Keratinocyte (primary cell): ENCODE results near the gene BICD1. TPM values are rescaled to one million over a fixed set of nuclear protein-coding genes. Genes with fewer than 3 reads are reported as not detected.

ENCODE experiments used
- DNase-seq: peaks from one replicate; pipeline ENCODE4 v3.0.0-alpha.2; 2011; ENCODE audit warnings: low read depth, missing footprints, low spot score
- FAIRE-seq: peaks from 2 replicates; lab custom pipeline; 2011; peaks lifted over from hg19 to GRCh38; lab: Jason Lieb, UNC
- H2AFZ ChIP-seq: 2 replicates; pipeline ENCODE4 v1.6.0; 2012; ENCODE audit warnings: low read length, control low read depth, inconsistent platforms; ENCODE audit not compliant: control insufficient read depth
- H3K27ac ChIP-seq: 2 replicates; pipeline ENCODE4 v1.5.1; 2011; ENCODE audit warnings: low read length; ENCODE audit not compliant: control insufficient read depth, insufficient read depth
- H3K27me3 ChIP-seq: 3 replicates; pipeline ENCODE4 v1.6.0; 2011; ENCODE audit warnings: low read length; ENCODE audit not compliant: control insufficient read depth, insufficient read depth; ENCODE audit errors: extremely low read depth
- H3K36me3 ChIP-seq, 2 experiments: 2 replicates in 1 of 2; 3 replicates in 1 of 2; pipeline ENCODE4 v1.5.1; 2011; ENCODE audit warnings: low read length in 2 of 2, mild to moderate bottlenecking in 1 of 2; ENCODE audit not compliant: control insufficient read depth in 2 of 2, insufficient read depth in 2 of 2; ENCODE audit errors: extremely low read depth in 1 of 2
- H3K4me1 ChIP-seq: 3 replicates; pipeline ENCODE4 v1.5.1; 2011; ENCODE audit warnings: low read length; ENCODE audit not compliant: control insufficient read depth, insufficient read depth; ENCODE audit errors: extremely low read depth
- H3K4me2 ChIP-seq: 3 replicates; pipeline ENCODE4 v1.6.0; 2011; ENCODE audit warnings: low read depth, low read length; ENCODE audit not compliant: control insufficient read depth, insufficient read depth; ENCODE audit errors: extremely low read depth
- H3K4me3 ChIP-seq, 3 experiments: fragments of 200-600 bp in 1 of 3; sonication (generic) in 1 of 3; 2 replicates in 2 of 3; 3 replicates in 1 of 3; pipeline ENCODE4 v1.5.1; 2011 to 2016; ENCODE audit warnings: low read length in 3 of 3, mild to moderate bottlenecking in 3 of 3, control low read depth in 2 of 3, inconsistent platforms in 1 of 3, low read depth in 1 of 3, mixed read lengths in 1 of 3, mixed run types in 1 of 3, moderate library complexity in 1 of 3; ENCODE audit not compliant: control insufficient read depth in 2 of 3, insufficient read depth in 2 of 3; ENCODE audit errors: extremely low read depth in 1 of 3
- H3K79me2 ChIP-seq: 2 replicates; pipeline ENCODE4 v1.6.0; 2012; ENCODE audit warnings: low read length; ENCODE audit not compliant: control insufficient read depth, insufficient read depth
- H3K9ac ChIP-seq: 3 replicates; pipeline ENCODE4 v1.6.0; 2011; ENCODE audit warnings: low read length; ENCODE audit not compliant: control insufficient read depth, insufficient read depth; ENCODE audit errors: extremely low read depth
- H3K9me1 ChIP-seq: 3 replicates; pipeline ENCODE4 v1.6.0; 2011; ENCODE audit warnings: low read length; ENCODE audit not compliant: control insufficient read depth, insufficient read depth; ENCODE audit errors: extremely low read depth
- H3K9me3 ChIP-seq: 2 replicates; pipeline ENCODE4 v1.5.1; 2012; ENCODE audit warnings: low read depth, low read length; ENCODE audit not compliant: control insufficient read depth
- H4K20me1 ChIP-seq: 3 replicates; pipeline ENCODE4 v1.6.0; 2011; ENCODE audit warnings: low read length; ENCODE audit not compliant: control insufficient read depth, insufficient read depth; ENCODE audit errors: extremely low read depth
- CTCF ChIP-seq, 3 experiments: IDR thresholded peaks in 1 of 3; conservative IDR thresholded peaks in 1 of 3; optimal IDR thresholded peaks in 1 of 3; 2 replicates in 2 of 3; 3 replicates in 1 of 3; pipeline versions ENCODE3 to v1.5.1; 2011; ENCODE audit warnings: low read length in 3 of 3, mild to moderate bottlenecking in 3 of 3, moderate library complexity in 2 of 3, control low read depth in 1 of 3, inconsistent platforms in 1 of 3; ENCODE audit not compliant: insufficient read depth in 2 of 3; ENCODE audit errors: extremely low read depth in 1 of 3
- EZH2 ChIP-seq: IDR thresholded peaks from one replicate; pipeline ENCODE4 v1.6.1; 2012; ENCODE audit warnings: inconsistent platforms, mild to moderate bottlenecking, low read length, moderate library complexity
- dilution Hi-C: fragments of 300-500 bp; cut with MboI; formaldehyde crosslinking; loops from one replicate; pipeline ENCODE4 v1.7.0; 2020; ENCODE audit warnings: low sequenced_read_pairs; ENCODE audit not compliant: extremely low pct_ligation_motif_present
- polyA plus RNA-seq, 5 experiments: library from polyadenylated mRNA; depleted of rRNA in 3 of 5; stranded (reverse) in 3 of 5; stranded (forward) in 1 of 5; unstranded in 1 of 5; fragments of >200 nt; gene quantifications; 1 replicate in 1 of 5; 2 replicates in 3 of 5; 3 replicates in 1 of 5; pipeline versions ENCODE4 v1.2.1 to v1.2.3, GENCODE V29; 2011 to 2012; ENCODE audit warnings: missing spikeins in 2 of 5, low read depth in 1 of 5, low replicate concordance in 1 of 5

Gene BICD1
- polyA plus RNA-seq, 1 donor (not counting 4 experiments of a cell fraction or from before 2014, with no cell fraction given) = 10.2 TPM

GRCh38 chr12:32084753-32085152 is 21.9 kb upstream of the BICD1 start:
- H4K20me1 ChIP-seq = no peaks in the 10 kb centered on the region
- no peaks in the 10 kb centered on the region for H3K4me1 ChIP-seq
- H3K27ac ChIP-seq = no peak overlapping the region
- H2AFZ ChIP-seq = no peak overlapping the region
- H3K27me3 ChIP-seq = no peaks in the 10 kb centered on the region
- H3K9me3 ChIP-seq = no peaks in the 10 kb centered on the region
- no peaks in the 10 kb centered on the region for H3K36me3 ChIP-seq
- FAIRE-seq (no peak), DNase-seq (no peak)
- no peak overlapping the region for H3K9ac ChIP-seq
- no peak overlapping the region for H3K4me3 ChIP-seq
- no peak overlapping the region for H3K4me2 ChIP-seq
- H3K79me2 ChIP-seq = no peaks in the 10 kb centered on the region
- H3K9me1 ChIP-seq = no peaks in the 10 kb centered on the region
- no peak for TF ChIP-seq CTCF (optimal IDR thresholded peaks at IDR 0.05 in 1 of 3, IDR thresholded peaks at IDR 0.05 in 1 of 3, conservative IDR thresholded peaks at IDR 0.05 in 1 of 3; ENCODE audit: extremely low read depth in 1 of 3, insufficient read depth in 2 of 3, low read length in 3 of 3)
- no peak for TF ChIP-seq EZH2
- dilution Hi-C loops = no loop called here

DNA sequence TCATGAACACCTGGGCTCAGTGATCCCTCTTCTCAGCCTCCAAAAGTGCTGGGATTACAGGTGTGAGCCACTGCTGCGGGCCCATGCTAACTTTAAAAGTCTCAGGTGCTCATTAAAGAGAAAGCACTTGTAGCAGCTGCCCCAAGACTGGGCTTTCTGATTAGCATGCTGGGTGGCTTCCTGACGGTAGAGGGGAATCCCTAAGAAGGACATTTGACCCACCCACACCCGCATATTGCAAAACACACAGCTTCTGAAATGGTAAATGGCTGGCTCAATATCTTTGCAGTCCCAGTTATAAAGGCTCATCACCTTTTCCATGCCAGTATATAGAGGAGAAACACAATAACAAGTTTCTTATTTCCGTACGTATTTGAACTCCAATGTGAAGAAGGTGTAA is 19.3 kb upstream of the BICD1 start:
- Histone ChIP-seq H3K79me2 (no peaks in the 10 kb centered on the region), H3K36me3 (no peaks in the 10 kb centered on the region), H2AFZ (no peak overlapping the region), H3K9me1 (no peaks in the 10 kb centered on the region), H3K27ac (no peak overlapping the region), H3K4me3 (no peak overlapping the region), H3K4me1 (no peaks in the 10 kb centered on the region), H3K27me3 (no peaks in the 10 kb centered on the region), H4K20me1 (no peaks in the 10 kb centered on the region), H3K9ac (no peak overlapping the region), H3K4me2 (no peak overlapping the region), H3K9me3 (no peaks in the 10 kb centered on the region)
- DNase-seq (no peak), FAIRE-seq (no peak)
- dilution Hi-C loops = no loop called here
- TF ChIP-seq EZH2 = no peak
- no peak for TF ChIP-seq CTCF (optimal IDR thresholded peaks at IDR 0.05 in 1 of 3, IDR thresholded peaks at IDR 0.05 in 1 of 3, conservative IDR thresholded peaks at IDR 0.05 in 1 of 3; ENCODE audit: extremely low read depth in 1 of 3, insufficient read depth in 2 of 3, low read length in 3 of 3)
